NT2/D1 (cell line): ENCODE results near the gene GABRE.

Source experiments
- SUZ12 ChIP-seq: IDR thresholded peaks from 2 replicates; pipeline ENCODE4 v1.6.1; 2011; ENCODE audit not compliant: insufficient read length, insufficient read depth; ENCODE audit errors: extremely low read depth
- YY1 ChIP-seq: IDR thresholded peaks from 2 replicates; pipeline ENCODE4 v1.6.1; 2011; ENCODE audit not compliant: insufficient read length, insufficient read depth
- ZNF274 ChIP-seq: IDR thresholded peaks from 2 replicates; pipeline ENCODE4 v1.6.1; 2011; ENCODE audit warnings: mild to moderate bottlenecking, low read depth, low read length

DNA sequence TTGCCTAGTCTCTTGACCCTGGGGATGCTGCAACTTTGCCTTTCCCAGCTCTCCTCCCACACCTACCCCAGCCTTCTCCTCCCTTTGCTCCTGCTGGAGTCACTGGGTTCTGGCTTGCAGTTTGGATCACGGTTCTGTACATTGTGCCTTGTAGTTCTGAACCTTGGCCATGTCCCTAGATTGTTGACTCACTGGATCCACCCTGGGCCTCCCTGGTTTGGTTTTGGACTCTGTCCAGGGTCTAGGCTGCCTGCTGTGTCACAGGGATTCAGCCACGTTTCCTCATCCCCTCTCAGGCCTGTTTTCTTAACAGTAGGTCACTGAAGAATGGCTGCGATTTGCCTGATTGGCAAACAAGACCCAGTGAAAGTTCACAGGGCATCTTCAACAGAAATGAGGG lies 11.5 kb upstream of the GABRE start:
- TF ChIP-seq YY1 (no peak), ZNF274 (no peak), SUZ12 (no peak)
